HEK293 (cell line): ENCODE data around the gene KIAA0232.

ENCODE experiments used
- CTCF ChIA-PET: fragments of 350-600 bp; formaldehyde crosslinking; extraction: SDS; loops from one replicate; lab custom pipeline; 2021; ENCODE audit warnings: antibody characterized with exemption; lab: Yijun Ruan, JAX
- POLR2A ChIA-PET: fragments of 300-600 bp; formaldehyde crosslinking; extraction: SDS; loops from one replicate; lab custom pipeline; 2020; ENCODE audit warnings: antibody characterized with exemption, inconsistent platforms; lab: Yijun Ruan, JAX
- H3K27ac ChIP-seq: fragments of 200-500 bp; sonication (Bioruptor generic); 2 replicates; pipeline ENCODE4 v1.5.1; 2014; ENCODE audit warnings: low read depth, low read length, control low read depth, inconsistent platforms; ENCODE audit errors: extremely low read depth
- H3K36me3 ChIP-seq, 2 experiments: fragments of 200-500 bp in 1 of 2; sonication (Bioruptor generic) in 1 of 2; 1 replicate in 1 of 2; 2 replicates in 1 of 2; pipeline ENCODE4 v1.5.1; 2014 to 2017; ENCODE audit warnings: inconsistent platforms in 2 of 2, low read length in 2 of 2; ENCODE audit not compliant: control insufficient read depth in 2 of 2, insufficient read depth in 1 of 2
- H3K4me1 ChIP-seq: fragments of 200-500 bp; sonication (Bioruptor generic); 2 replicates; pipeline ENCODE4 v1.5.1; 2014; ENCODE audit warnings: mild to moderate bottlenecking, low read length, inconsistent platforms; ENCODE audit not compliant: control insufficient read depth, insufficient read depth
- H3K4me3 ChIP-seq: 2 replicates; pipeline ENCODE4 v1.5.1; 2011; ENCODE audit warnings: low read depth, mild to moderate bottlenecking, control low read depth, low read length, moderate library complexity
- H3K9me3 ChIP-seq: fragments of 200-500 bp; sonication (Bioruptor generic); 2 replicates; pipeline ENCODE4 v1.5.1; 2014; ENCODE audit warnings: low read depth, low read length, inconsistent platforms; ENCODE audit not compliant: control insufficient read depth, insufficient read depth
- BCL11A ChIP-seq: fragments of 450-650 bp; formaldehyde crosslinking; IDR thresholded peaks from 2 replicates; pipeline ENCODE4 v1.5.1; 2016; ENCODE audit warnings: low read depth, missing biosample characterization, missing genetic modification characterization
- EGR2 ChIP-seq: fragments of 450-650 bp; formaldehyde crosslinking; IDR thresholded peaks from 2 replicates; pipeline ENCODE4 v1.5.1; 2016; ENCODE audit warnings: low read depth, missing biosample characterization, missing genetic modification characterization
- FEZF1 ChIP-seq: fragments of 450-650 bp; formaldehyde crosslinking; IDR thresholded peaks from 2 replicates; pipeline ENCODE4 v1.5.1; 2016; ENCODE audit warnings: missing biosample characterization, missing genetic modification characterization
- GFI1B ChIP-seq: fragments of 450-650 bp; formaldehyde crosslinking; IDR thresholded peaks from 2 replicates; pipeline ENCODE4 v1.5.1; 2016; ENCODE audit warnings: missing biosample characterization, missing genetic modification characterization
- KLF8 ChIP-seq: fragments of 450-650 bp; formaldehyde crosslinking; IDR thresholded peaks from 2 replicates; pipeline ENCODE4 v1.5.1; 2016; ENCODE audit warnings: missing biosample characterization, missing genetic modification characterization
- SCRT1 ChIP-seq: fragments of 450-650 bp; formaldehyde crosslinking; IDR thresholded peaks from 2 replicates; pipeline ENCODE4 v1.5.1; 2016; ENCODE audit warnings: missing biosample characterization, missing genetic modification characterization, borderline replicate concordance
- SP3 ChIP-seq: fragments of 450-650 bp; formaldehyde crosslinking; IDR thresholded peaks from 2 replicates; pipeline ENCODE4 v1.5.1; 2016; ENCODE audit warnings: missing biosample characterization, missing genetic modification characterization
- ZBTB48 ChIP-seq: fragments of 450-650 bp; formaldehyde crosslinking; IDR thresholded peaks from 2 replicates; pipeline ENCODE4 v1.5.1; 2016; ENCODE audit warnings: missing biosample characterization, missing genetic modification characterization
- ZBTB7A ChIP-seq: fragments of 450-650 bp; formaldehyde crosslinking; IDR thresholded peaks from 2 replicates; pipeline ENCODE4 v1.5.1; 2016; ENCODE audit warnings: low read depth, missing biosample characterization, missing genetic modification characterization
- ZFHX2 ChIP-seq: fragments of 450-650 bp; formaldehyde crosslinking; conservative IDR thresholded peaks from 2 replicates; pipeline ENCODE4 v1.5.1; 2016; ENCODE audit warnings: missing biosample characterization, missing genetic modification characterization
- ZNF248 ChIP-seq: fragments of 450-650 bp; formaldehyde crosslinking; IDR thresholded peaks from 2 replicates; pipeline ENCODE4 v1.5.1; 2017; ENCODE audit warnings: missing biosample characterization, missing genetic modification characterization
- ZNF335 ChIP-seq: fragments of 450-650 bp; formaldehyde crosslinking; conservative IDR thresholded peaks from 2 replicates; pipeline ENCODE4 v1.5.1; 2016; ENCODE audit warnings: missing biosample characterization, missing genetic modification characterization
- ZNF354C ChIP-seq: fragments of 450-650 bp; formaldehyde crosslinking; IDR thresholded peaks from 2 replicates; pipeline ENCODE4 v1.5.1; 2016; ENCODE audit warnings: missing biosample characterization, missing genetic modification characterization, low read depth, borderline replicate concordance
- ZNF473 ChIP-seq: fragments of 450-650 bp; formaldehyde crosslinking; IDR thresholded peaks from 2 replicates; pipeline ENCODE4 v1.5.1; 2017; ENCODE audit warnings: missing biosample characterization, missing genetic modification characterization
- ZNF501 ChIP-seq: fragments of 450-650 bp; formaldehyde crosslinking; IDR thresholded peaks from 2 replicates; pipeline ENCODE4 v1.5.1; 2016; ENCODE audit warnings: missing biosample characterization, missing genetic modification characterization
- ZNF529 ChIP-seq: fragments of 450-650 bp; formaldehyde crosslinking; IDR thresholded peaks from 2 replicates; pipeline ENCODE4 v1.5.1; 2017; ENCODE audit warnings: missing genetic modification characterization, missing biosample characterization; ENCODE audit not compliant: insufficient replicate concordance
- ZNF747 ChIP-seq: fragments of 450-650 bp; formaldehyde crosslinking; IDR thresholded peaks from 2 replicates; pipeline ENCODE4 v1.5.1; 2016; ENCODE audit warnings: missing biosample characterization, missing genetic modification characterization
- TF ChIP-seq, protein P1 (sequence below): fragments of 450-650 bp; formaldehyde crosslinking; IDR thresholded peaks from 2 replicates; pipeline ENCODE4 v1.5.0; 2017; ENCODE audit warnings: missing biosample characterization, missing genetic modification characterization, borderline replicate concordance
- TF ChIP-seq, protein P2 (sequence below): fragments of 450-650 bp; formaldehyde crosslinking; IDR thresholded peaks from 2 replicates; pipeline ENCODE4; 2016; ENCODE audit warnings: missing biosample characterization, missing genetic modification characterization
- TF ChIP-seq, protein P3 (sequence below): fragments of 450-650 bp; formaldehyde crosslinking; IDR thresholded peaks from 2 replicates; pipeline ENCODE4 v1.5.1; 2016; ENCODE audit warnings: missing biosample characterization, missing genetic modification characterization

The KIAA0232 gene

DNA sequence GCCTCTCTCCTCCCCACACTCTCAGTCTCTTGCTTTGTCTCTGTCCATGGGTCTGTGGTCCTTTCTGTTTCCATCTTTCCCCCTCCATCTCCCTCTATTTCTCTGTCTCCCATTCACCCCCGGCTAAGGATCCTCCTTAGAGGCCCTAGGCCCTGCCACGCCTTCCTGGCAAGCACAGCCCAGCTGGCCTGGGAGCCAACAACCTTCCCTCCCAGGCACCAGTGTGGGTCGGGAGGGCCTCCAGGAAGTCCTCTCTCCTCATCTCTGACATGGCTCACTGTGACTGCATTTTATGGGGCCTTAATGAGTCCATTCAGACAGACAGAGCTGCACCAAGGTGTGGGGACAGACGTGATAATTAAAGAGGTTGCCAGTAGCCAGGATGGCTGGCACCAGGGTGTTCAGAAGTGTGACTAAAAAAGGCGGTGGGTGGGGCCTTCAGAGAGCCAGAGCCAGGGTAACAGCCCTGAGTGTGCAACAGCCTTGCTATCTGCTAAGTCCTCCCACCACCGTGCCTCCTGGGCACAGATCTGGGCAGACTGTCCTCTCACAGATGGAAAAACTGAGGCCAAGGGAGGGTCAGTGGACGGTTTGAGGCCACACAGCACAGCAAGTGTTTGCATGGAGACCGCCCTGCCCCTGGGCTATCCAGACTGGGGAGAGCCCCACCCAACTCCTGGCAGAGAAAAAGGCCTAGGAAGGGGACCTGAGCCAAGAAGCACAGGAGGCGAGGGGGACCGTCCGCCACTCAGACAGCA lies 35.1 kb upstream of the KIAA0232 start (continued):
- TF ChIP-seq, protein P1, sequence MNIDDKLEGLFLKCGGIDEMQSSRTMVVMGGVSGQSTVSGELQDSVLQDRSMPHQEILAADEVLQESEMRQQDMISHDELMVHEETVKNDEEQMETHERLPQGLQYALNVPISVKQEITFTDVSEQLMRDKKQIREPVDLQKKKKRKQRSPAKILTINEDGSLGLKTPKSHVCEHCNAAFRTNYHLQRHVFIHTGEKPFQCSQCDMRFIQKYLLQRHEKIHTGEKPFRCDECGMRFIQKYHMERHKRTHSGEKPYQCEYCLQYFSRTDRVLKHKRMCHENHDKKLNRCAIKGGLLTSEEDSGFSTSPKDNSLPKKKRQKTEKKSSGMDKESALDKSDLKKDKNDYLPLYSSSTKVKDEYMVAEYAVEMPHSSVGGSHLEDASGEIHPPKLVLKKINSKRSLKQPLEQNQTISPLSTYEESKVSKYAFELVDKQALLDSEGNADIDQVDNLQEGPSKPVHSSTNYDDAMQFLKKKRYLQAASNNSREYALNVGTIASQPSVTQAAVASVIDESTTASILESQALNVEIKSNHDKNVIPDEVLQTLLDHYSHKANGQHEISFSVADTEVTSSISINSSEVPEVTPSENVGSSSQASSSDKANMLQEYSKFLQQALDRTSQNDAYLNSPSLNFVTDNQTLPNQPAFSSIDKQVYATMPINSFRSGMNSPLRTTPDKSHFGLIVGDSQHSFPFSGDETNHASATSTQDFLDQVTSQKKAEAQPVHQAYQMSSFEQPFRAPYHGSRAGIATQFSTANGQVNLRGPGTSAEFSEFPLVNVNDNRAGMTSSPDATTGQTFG (tag by site-specific recombination), result no peak
- TF ChIP-seq ZBTB7A (tag by site-specific recombination), result no peak
- no peak for TF ChIP-seq ZNF248 (tag by site-specific recombination)
- no peak for TF ChIP-seq FEZF1
- TF ChIP-seq KLF8 (tag by site-specific recombination), result no peak
- TF ChIP-seq ZNF354C, result no peak

DNA sequence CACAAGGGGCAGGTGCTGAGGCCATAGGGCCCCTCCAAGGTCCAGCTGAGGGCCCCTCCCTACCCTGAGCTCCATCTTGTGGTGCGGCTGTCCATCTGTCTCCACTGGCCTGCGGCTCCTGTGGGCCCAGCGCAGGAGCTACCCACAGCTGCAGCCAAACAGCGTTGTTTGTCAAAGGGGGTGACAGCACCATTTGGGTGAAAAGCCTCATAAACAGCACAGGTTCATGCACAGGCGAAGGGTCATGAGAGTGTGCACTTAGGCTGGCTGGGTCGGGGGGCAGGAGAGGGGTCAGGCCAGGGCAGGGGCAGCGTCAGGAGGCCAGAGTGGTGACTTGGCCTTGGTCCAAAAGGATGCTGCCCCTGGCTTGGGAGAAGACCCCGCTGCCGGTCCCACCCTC lies 34.2 kb upstream of the KIAA0232 start:
- ChIA-PET POLR2A (no interaction called here), CTCF (interaction anchor here (1.0 kb wide), 1 partner anchor 28 kb away, joined by 4 read pairs; no protein-coding TSS in a partner anchor)
- H3K4me1 ChIP-seq, result no peaks in the 10 kb centered on the region
- no peak overlapping the region for H3K27ac ChIP-seq
- H3K4me3 ChIP-seq, result no peak overlapping the region
- no peaks in the 10 kb centered on the region for H3K36me3 ChIP-seq
- TF ChIP-seq GFI1B (tag by site-specific recombination) (no peak), ZNF747 (no peak), ZNF529 (tag by site-specific recombination) (no peak)
- TF ChIP-seq, protein P2, sequence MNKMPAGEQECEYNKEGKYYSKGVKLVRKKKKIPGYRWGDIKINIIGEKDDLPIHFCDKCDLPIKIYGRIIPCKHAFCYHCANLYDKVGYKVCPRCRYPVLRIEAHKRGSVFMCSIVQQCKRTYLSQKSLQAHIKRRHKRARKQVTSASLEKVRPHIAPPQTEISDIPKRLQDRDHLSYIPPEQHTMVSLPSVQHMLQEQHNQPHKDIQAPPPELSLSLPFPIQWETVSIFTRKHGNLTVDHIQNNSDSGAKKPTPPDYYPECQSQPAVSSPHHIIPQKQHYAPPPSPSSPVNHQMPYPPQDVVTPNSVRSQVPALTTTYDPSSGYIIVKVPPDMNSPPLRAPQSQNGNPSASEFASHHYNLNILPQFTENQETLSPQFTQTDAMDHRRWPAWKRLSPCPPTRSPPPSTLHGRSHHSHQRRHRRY, result no peak
- no peaks in the 10 kb centered on the region for H3K9me3 ChIP-seq

DNA sequence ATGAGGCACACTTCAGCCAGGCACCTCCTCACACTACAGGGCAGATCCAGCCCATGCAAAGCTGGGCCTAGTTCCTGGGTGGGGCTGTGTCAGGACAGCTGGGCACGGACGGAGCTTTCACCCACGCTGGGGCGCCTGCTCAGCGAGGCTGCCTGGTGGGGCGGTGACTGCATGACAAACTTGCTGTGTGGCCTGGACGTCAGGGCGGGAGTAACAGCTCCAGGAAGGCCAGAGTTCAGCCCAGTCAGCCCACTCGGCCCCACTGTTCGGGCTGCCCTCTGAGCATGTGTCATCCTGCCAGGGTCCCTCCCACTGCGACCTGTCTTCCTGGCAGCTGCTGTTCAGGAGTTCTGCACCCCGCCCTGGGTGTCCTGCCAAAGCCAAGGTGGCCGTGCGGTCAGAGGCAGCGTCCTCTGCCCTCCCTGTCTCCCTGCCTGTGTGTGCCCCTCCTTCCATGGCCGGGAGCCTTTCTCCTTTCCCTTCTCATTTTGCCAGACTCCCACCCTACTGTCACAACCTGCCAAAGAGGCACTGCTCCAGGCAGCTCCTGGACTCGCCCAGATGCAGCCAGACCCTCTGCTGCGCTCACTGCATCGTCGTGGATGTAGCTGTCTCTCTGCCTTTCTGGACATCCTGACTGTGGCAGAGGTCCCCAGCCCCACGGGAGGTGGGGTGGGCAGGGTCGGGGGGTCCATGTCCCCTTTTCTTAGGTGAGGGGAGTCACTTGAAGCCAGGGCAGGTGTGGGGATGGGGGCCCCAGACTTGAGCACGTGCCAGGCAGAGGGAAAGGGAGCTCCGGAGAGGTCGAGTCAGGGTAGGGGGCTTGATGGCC lies 33.0 kb upstream of the KIAA0232 start:
- Histone ChIP-seq H3K4me3 (no peak overlapping the region), H3K4me1 (no peaks in the 10 kb centered on the region), H3K9me3 (no peaks in the 10 kb centered on the region), H3K36me3 (no peaks in the 10 kb centered on the region), H3K27ac (no peak overlapping the region)
- CTCF ChIA-PET, result interaction anchor here (1.1 kb wide), 1 partner anchor 124 kb away, joined by 3 read pairs; no protein-coding TSS in a partner anchor
- POLR2A ChIA-PET, result no interaction called here
- TF ChIP-seq BCL11A (tag by site-specific recombination) (no peak), ZNF501 (tag by site-specific recombination) (no peak), SCRT1 (tag by site-specific recombination) (no peak), ZNF335 (no peak), ZFHX2 (peak; percentile 16; the same call in 1 of the 2 replicates), ZNF473 (tag by site-specific recombination) (no peak), ZBTB48 (tag by site-specific recombination) (no peak), SP3 (tag by site-specific recombination) (no peak), EGR2 (tag by site-specific recombination) (peak; percentile 49)
- TF ChIP-seq, protein P3, sequence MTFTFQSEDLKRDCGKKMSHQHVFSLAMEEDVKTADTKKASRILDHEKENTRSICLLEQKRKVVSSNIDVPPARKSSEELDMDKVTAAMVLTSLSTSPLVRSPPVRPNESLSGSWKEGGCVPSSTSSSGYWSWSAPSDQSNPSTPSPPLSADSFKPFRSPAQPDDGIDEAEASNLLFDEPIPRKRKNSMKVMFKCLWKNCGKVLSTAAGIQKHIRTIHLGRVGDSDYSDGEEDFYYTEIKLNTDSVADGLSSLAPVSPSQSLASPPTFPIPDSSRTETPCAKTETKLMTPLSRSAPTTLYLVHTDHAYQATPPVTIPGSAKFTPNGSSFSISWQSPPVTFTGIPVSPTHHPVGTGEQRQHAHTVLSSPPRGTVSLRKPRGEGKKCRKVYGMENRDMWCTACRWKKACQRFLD (tag by site-specific recombination), result no peak
